ENCODE data around the gene WASF3.

DNA sequence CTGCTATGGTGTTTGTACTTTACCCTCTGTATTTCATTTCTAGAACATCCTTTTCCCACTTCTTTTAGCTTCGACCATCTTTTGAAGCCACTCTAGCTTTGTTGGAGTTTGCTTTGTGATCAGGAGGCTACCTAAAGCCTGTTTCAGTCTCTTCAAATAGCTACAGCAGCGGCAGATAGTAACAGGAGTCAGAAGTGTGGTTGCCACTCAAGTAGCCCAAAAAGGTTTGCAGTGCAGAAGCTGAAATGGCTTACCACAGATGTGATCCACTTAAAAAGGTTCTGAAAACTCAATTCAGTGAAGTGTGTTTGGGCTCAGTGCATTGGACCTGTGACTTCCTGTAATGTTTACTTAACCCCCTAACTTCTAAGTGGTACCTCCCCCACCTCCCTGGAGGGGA, 26.2 kb downstream of the WASF3 start:
- TF ChIP-seq, protein P1, sequence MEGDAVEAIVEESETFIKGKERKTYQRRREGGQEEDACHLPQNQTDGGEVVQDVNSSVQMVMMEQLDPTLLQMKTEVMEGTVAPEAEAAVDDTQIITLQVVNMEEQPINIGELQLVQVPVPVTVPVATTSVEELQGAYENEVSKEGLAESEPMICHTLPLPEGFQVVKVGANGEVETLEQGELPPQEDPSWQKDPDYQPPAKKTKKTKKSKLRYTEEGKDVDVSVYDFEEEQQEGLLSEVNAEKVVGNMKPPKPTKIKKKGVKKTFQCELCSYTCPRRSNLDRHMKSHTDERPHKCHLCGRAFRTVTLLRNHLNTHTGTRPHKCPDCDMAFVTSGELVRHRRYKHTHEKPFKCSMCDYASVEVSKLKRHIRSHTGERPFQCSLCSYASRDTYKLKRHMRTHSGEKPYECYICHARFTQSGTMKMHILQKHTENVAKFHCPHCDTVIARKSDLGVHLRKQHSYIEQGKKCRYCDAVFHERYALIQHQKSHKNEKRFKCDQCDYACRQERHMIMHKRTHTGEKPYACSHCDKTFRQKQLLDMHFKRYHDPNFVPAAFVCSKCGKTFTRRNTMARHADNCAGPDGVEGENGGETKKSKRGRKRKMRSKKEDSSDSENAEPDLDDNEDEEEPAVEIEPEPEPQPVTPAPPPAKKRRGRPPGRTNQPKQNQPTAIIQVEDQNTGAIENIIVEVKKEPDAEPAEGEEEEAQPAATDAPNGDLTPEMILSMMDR (IDR thresholded peaks at IDR 0.05; ENCODE audit: low read length), result no peak
- no peak for TF ChIP-seq EZH2 (IDR thresholded peaks at IDR 0.05; ENCODE audit: borderline replicate concordance, low read length)
